SIG-M5 (cell line): ENCODE data around the gene SNAP23.

Source experiments
- DNase-seq: peaks from one replicate; lab custom pipeline; 2025; lab: John Stamatoyannopoulos, UW

The SNAP23 gene

GRCh38 chr15:42575188-42576039 is 80.0 kb downstream of the SNAP23 start, which contains the start of gene STARD9:
TSS of gene STARD9 (plus strand) at chr15:42575606. CDS start at chr15:42575716, 110 bp downstream.
- peak; percentile 70 for DNase-seq

DNA sequence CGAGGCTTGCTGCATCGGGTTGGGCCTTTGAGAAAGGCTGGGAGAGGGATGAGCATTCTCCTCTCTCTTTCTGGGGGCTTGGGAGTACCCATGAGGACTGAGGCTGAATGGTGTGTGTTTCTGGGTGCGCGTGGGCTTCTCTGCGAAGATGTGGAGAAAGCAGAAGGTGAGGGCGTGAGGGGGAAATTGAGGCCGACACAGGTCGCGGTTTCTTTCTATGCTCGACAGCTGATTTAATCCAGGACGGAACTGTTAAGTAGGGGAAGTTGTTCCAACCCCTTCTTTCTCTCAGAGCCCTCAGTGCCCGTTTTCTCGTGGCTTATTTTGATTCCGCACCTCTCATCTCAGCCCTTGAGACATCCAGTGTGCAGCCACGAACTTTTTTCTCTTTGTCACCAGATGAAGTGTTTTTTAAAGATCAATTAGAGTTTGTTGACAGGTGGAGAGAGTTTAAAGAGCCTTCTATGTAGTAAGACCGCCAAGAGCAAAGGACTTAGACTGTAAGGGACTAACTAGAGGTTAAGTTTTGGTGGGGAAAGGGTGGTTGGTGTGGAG is 80.7 kb downstream of the SNAP23 start:
- no peak for DNase-seq

DNA sequence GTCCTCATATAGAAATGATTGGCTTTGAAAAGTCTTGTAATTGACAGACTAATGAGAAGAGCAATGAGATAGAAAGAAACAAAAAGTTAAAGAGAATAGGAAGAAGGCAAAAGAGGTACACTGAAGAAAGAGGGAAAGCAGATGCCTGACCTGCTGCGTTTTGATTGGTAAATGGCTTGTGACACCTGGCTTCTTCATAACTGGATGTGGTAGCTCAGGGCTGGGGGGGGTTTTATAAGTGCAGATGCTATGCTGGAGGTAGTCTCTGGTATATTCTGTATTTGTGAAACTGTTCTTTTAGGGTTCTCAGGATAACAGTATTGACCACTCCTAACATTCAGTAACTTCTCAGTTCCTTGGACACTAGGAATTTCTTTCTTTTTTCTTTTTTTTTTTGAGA is 81.3 kb downstream of the SNAP23 start:
- no peak for DNase-seq

- no peak for DNase-seq
These were observed 82.1 kb downstream of the SNAP23 start for GRCh38 chr15:42577514-42578031.

GRCh38 chr15:42578984-42579537 is 83.6 kb downstream of the SNAP23 start:
- no peak for DNase-seq

GRCh38 chr15:42581272-42581730 is 85.9 kb downstream of the SNAP23 start:
- no peak for DNase-seq
